K562 (cell line): ENCODE measurements around the gene GABRR2.

Experiments
- CREM ChIP-seq: IDR thresholded peaks from 2 replicates; pipeline ENCODE4 v1.6.1; 2014; ENCODE audit warnings: antibody characterized with exemption, low read depth
- XRCC5 ChIP-seq: fragments of 200-400 bp; formaldehyde crosslinking; IDR thresholded peaks from 2 replicates; pipeline ENCODE4 v1.6.1; 2017; ENCODE audit warnings: low read depth, mild to moderate bottlenecking, low read length
- TF ChIP-seq, protein P1 (sequence below), 3 experiments: IDR thresholded peaks in 2 of 3; conservative IDR thresholded peaks in 1 of 3; 2 replicates each; pipeline ENCODE4 v1.5.1; 2011 to 2012; ENCODE audit warnings: low read length in 3 of 3, mild to moderate bottlenecking in 3 of 3, control low read depth in 2 of 3, improper control_type of control experiment in 1 of 3, inconsistent platforms in 1 of 3, low read depth in 1 of 3, mixed read lengths in 1 of 3, moderate library complexity in 1 of 3; ENCODE audit not compliant: insufficient read depth in 2 of 3

DNA sequence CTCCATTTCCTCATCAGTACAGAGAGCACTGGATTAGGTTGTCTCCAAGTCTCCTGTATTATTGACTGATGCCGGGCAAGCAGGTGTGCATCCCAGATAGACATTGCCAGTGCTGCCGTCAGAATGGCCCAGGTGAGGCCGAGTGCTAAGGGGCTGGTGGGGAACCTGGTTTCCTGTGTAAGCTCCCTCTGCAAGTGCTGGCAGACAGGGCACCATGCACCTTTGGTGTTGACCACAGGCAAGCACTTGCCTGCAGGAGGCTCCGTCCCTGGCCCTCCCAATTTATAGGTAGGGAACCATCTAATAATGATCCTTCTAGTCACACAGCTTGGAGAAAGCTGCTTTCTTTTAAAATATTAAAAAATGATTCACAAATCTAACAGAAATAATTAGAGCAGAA lies 98.7 kb downstream of the GABRR2 start:
- TF ChIP-seq, protein P1, sequence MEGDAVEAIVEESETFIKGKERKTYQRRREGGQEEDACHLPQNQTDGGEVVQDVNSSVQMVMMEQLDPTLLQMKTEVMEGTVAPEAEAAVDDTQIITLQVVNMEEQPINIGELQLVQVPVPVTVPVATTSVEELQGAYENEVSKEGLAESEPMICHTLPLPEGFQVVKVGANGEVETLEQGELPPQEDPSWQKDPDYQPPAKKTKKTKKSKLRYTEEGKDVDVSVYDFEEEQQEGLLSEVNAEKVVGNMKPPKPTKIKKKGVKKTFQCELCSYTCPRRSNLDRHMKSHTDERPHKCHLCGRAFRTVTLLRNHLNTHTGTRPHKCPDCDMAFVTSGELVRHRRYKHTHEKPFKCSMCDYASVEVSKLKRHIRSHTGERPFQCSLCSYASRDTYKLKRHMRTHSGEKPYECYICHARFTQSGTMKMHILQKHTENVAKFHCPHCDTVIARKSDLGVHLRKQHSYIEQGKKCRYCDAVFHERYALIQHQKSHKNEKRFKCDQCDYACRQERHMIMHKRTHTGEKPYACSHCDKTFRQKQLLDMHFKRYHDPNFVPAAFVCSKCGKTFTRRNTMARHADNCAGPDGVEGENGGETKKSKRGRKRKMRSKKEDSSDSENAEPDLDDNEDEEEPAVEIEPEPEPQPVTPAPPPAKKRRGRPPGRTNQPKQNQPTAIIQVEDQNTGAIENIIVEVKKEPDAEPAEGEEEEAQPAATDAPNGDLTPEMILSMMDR (IDR thresholded peaks at IDR 0.05 in 2 of 3, conservative IDR thresholded peaks at IDR 0.05 in 1 of 3; ENCODE audit: insufficient read depth in 2 of 3, low read depth in 1 of 3, low read length in 3 of 3), result no peak
- no peak for TF ChIP-seq CREM
- no peak for TF ChIP-seq XRCC5
